Keratinocyte (primary cell): ENCODE data around the gene WBP2NL. TPM values are rescaled to one million over a fixed set of nuclear protein-coding genes. Genes with fewer than 3 reads are reported as not detected.

Experiments used
- DNase-seq: peaks from one replicate; pipeline ENCODE4 v3.0.0-alpha.2; 2011; ENCODE audit warnings: low read depth, missing footprints, low spot score
- FAIRE-seq: peaks from 2 replicates; lab custom pipeline; 2011; peaks lifted over from hg19 to GRCh38; lab: Jason Lieb, UNC
- H2AFZ ChIP-seq: 2 replicates; pipeline ENCODE4 v1.6.0; 2012; ENCODE audit warnings: low read length, control low read depth, inconsistent platforms; ENCODE audit not compliant: control insufficient read depth
- H3K27ac ChIP-seq: 2 replicates; pipeline ENCODE4 v1.5.1; 2011; ENCODE audit warnings: low read length; ENCODE audit not compliant: control insufficient read depth, insufficient read depth
- H3K27me3 ChIP-seq: 3 replicates; pipeline ENCODE4 v1.6.0; 2011; ENCODE audit warnings: low read length; ENCODE audit not compliant: control insufficient read depth, insufficient read depth; ENCODE audit errors: extremely low read depth
- H3K36me3 ChIP-seq, 2 experiments: 2 replicates in 1 of 2; 3 replicates in 1 of 2; pipeline ENCODE4 v1.5.1; 2011; ENCODE audit warnings: low read length in 2 of 2, mild to moderate bottlenecking in 1 of 2; ENCODE audit not compliant: control insufficient read depth in 2 of 2, insufficient read depth in 2 of 2; ENCODE audit errors: extremely low read depth in 1 of 2
- H3K4me1 ChIP-seq: 3 replicates; pipeline ENCODE4 v1.5.1; 2011; ENCODE audit warnings: low read length; ENCODE audit not compliant: control insufficient read depth, insufficient read depth; ENCODE audit errors: extremely low read depth
- H3K4me2 ChIP-seq: 3 replicates; pipeline ENCODE4 v1.6.0; 2011; ENCODE audit warnings: low read depth, low read length; ENCODE audit not compliant: control insufficient read depth, insufficient read depth; ENCODE audit errors: extremely low read depth
- H3K4me3 ChIP-seq, 3 experiments: fragments of 200-600 bp in 1 of 3; sonication (generic) in 1 of 3; 2 replicates in 2 of 3; 3 replicates in 1 of 3; pipeline ENCODE4 v1.5.1; 2011 to 2016; ENCODE audit warnings: low read length in 3 of 3, mild to moderate bottlenecking in 3 of 3, control low read depth in 2 of 3, inconsistent platforms in 1 of 3, low read depth in 1 of 3, mixed read lengths in 1 of 3, mixed run types in 1 of 3, moderate library complexity in 1 of 3; ENCODE audit not compliant: control insufficient read depth in 2 of 3, insufficient read depth in 2 of 3; ENCODE audit errors: extremely low read depth in 1 of 3
- H3K79me2 ChIP-seq: 2 replicates; pipeline ENCODE4 v1.6.0; 2012; ENCODE audit warnings: low read length; ENCODE audit not compliant: control insufficient read depth, insufficient read depth
- H3K9ac ChIP-seq: 3 replicates; pipeline ENCODE4 v1.6.0; 2011; ENCODE audit warnings: low read length; ENCODE audit not compliant: control insufficient read depth, insufficient read depth; ENCODE audit errors: extremely low read depth
- H3K9me1 ChIP-seq: 3 replicates; pipeline ENCODE4 v1.6.0; 2011; ENCODE audit warnings: low read length; ENCODE audit not compliant: control insufficient read depth, insufficient read depth; ENCODE audit errors: extremely low read depth
- H3K9me3 ChIP-seq: 2 replicates; pipeline ENCODE4 v1.5.1; 2012; ENCODE audit warnings: low read depth, low read length; ENCODE audit not compliant: control insufficient read depth
- H4K20me1 ChIP-seq: 3 replicates; pipeline ENCODE4 v1.6.0; 2011; ENCODE audit warnings: low read length; ENCODE audit not compliant: control insufficient read depth, insufficient read depth; ENCODE audit errors: extremely low read depth
- CTCF ChIP-seq, 3 experiments: IDR thresholded peaks in 1 of 3; conservative IDR thresholded peaks in 1 of 3; optimal IDR thresholded peaks in 1 of 3; 2 replicates in 2 of 3; 3 replicates in 1 of 3; pipeline versions ENCODE3 to v1.5.1; 2011; ENCODE audit warnings: low read length in 3 of 3, mild to moderate bottlenecking in 3 of 3, moderate library complexity in 2 of 3, control low read depth in 1 of 3, inconsistent platforms in 1 of 3; ENCODE audit not compliant: insufficient read depth in 2 of 3; ENCODE audit errors: extremely low read depth in 1 of 3
- EZH2 ChIP-seq: IDR thresholded peaks from one replicate; pipeline ENCODE4 v1.6.1; 2012; ENCODE audit warnings: inconsistent platforms, mild to moderate bottlenecking, low read length, moderate library complexity
- dilution Hi-C: fragments of 300-500 bp; cut with MboI; formaldehyde crosslinking; loops from one replicate; pipeline ENCODE4 v1.7.0; 2020; ENCODE audit warnings: low sequenced_read_pairs; ENCODE audit not compliant: extremely low pct_ligation_motif_present
- polyA plus RNA-seq, 5 experiments: library from polyadenylated mRNA; depleted of rRNA in 3 of 5; stranded (reverse) in 3 of 5; stranded (forward) in 1 of 5; unstranded in 1 of 5; fragments of >200 nt; gene quantifications; 1 replicate in 1 of 5; 2 replicates in 3 of 5; 3 replicates in 1 of 5; pipeline versions ENCODE4 v1.2.1 to v1.2.3, GENCODE V29; 2011 to 2012; ENCODE audit warnings: missing spikeins in 2 of 5, low read depth in 1 of 5, low replicate concordance in 1 of 5

Gene WBP2NL
- polyA plus RNA-seq, 1 donor (not counting 4 experiments of a cell fraction or from before 2014, with no cell fraction given): 0.07 TPM

GRCh38 chr22:41995211-41995610 lies 3.4 kb upstream of the WBP2NL start:
- dilution Hi-C loops: no loop called here
- Histone ChIP-seq H4K20me1 (no peaks in the 10 kb centered on the region), H3K36me3 (no peaks in the 10 kb centered on the region), H3K4me1 (no peaks in the 10 kb centered on the region), H2AFZ (no peak overlapping the region), H3K27ac (no peak overlapping the region), H3K9me3 (no peaks in the 10 kb centered on the region), H3K4me3 (no peak overlapping the region), H3K79me2 (no peaks in the 10 kb centered on the region), H3K9me1 (no peaks in the 10 kb centered on the region), H3K27me3 (peaks cover 10% of the 10 kb centered on the region), H3K9ac (no peak overlapping the region), H3K4me2 (no peak overlapping the region)
- TF ChIP-seq EZH2 (no peak), CTCF (optimal IDR thresholded peaks at IDR 0.05 in 1 of 3, IDR thresholded peaks at IDR 0.05 in 1 of 3, conservative IDR thresholded peaks at IDR 0.05 in 1 of 3; ENCODE audit: extremely low read depth in 1 of 3, insufficient read depth in 2 of 3, low read length in 3 of 3) (no peak)
- DNase-seq (no peak), FAIRE-seq (no peak)

GRCh38 chr22:41996826-41997225 lies 1.8 kb upstream of the WBP2NL start:
- Histone ChIP-seq H3K4me1 (no peaks in the 10 kb centered on the region), H4K20me1 (no peaks in the 10 kb centered on the region), H3K79me2 (no peaks in the 10 kb centered on the region), H3K9me3 (no peaks in the 10 kb centered on the region), H3K27me3 (peaks cover 3% of the 10 kb centered on the region), H3K9ac (no peak overlapping the region), H2AFZ (no peak overlapping the region), H3K9me1 (no peaks in the 10 kb centered on the region), H3K4me2 (no peak overlapping the region), H3K4me3 (no peak overlapping the region), H3K27ac (no peak overlapping the region), H3K36me3 (no peaks in the 10 kb centered on the region)
- FAIRE-seq (no peak), DNase-seq (no peak)
- no peak for TF ChIP-seq CTCF (optimal IDR thresholded peaks at IDR 0.05 in 1 of 3, IDR thresholded peaks at IDR 0.05 in 1 of 3, conservative IDR thresholded peaks at IDR 0.05 in 1 of 3; ENCODE audit: extremely low read depth in 1 of 3, insufficient read depth in 2 of 3, low read length in 3 of 3)
- no peak for TF ChIP-seq EZH2
- dilution Hi-C loops: no loop called here
